MM.1S (cell line): ENCODE measurements around the gene AGAP1.

Experiments used
- DNase-seq: peaks from one replicate; pipeline ENCODE4 v3.0.0-alpha.2; 2015
- H2AFZ ChIP-seq: fragments of 300-600 bp; sonication (generic); 2 replicates; pipeline ENCODE4 v1.6.0; 2016; ENCODE audit warnings: antibody characterized with exemption, low read length
- H3F3A ChIP-seq: fragments of 300-600 bp; sonication (generic); 2 replicates; pipeline ENCODE4 v1.6.1; 2016; ENCODE audit warnings: mild to moderate bottlenecking, antibody characterized with exemption, low read length, moderate library complexity, mixed read lengths; ENCODE audit not compliant: insufficient read depth
- H3K27ac ChIP-seq: fragments of 300-600 bp; sonication (generic); 2 replicates; pipeline ENCODE4 v1.5.1; 2016; ENCODE audit warnings: mild to moderate bottlenecking, low read length
- H3K27me3 ChIP-seq: fragments of 300-600 bp; sonication (generic); replicated peaks from 2 replicates; pipeline ENCODE4 v1.6.0; 2016; ENCODE audit warnings: low read length; ENCODE audit not compliant: insufficient read depth
- H3K36me3 ChIP-seq: fragments of 300-600 bp; sonication (generic); replicated peaks from 2 replicates; pipeline ENCODE4 v1.6.1; 2016; ENCODE audit warnings: mild to moderate bottlenecking, low read length, mixed read lengths; ENCODE audit not compliant: insufficient read depth
- H3K4me1 ChIP-seq: fragments of 300-600 bp; sonication (generic); 2 replicates; pipeline ENCODE4 v1.6.1; 2016; ENCODE audit warnings: low read length, mixed read lengths
- H3K4me2 ChIP-seq: fragments of 300-600 bp; sonication (generic); 2 replicates; pipeline ENCODE4 v1.6.0; 2016; ENCODE audit warnings: low read depth, low read length
- H3K4me3 ChIP-seq: fragments of 300-600 bp; sonication (generic); 2 replicates; pipeline ENCODE4 v1.5.1; 2016; ENCODE audit warnings: low read length, mixed read lengths
- H3K79me2 ChIP-seq: fragments of 300-600 bp; sonication (generic); 2 replicates; pipeline ENCODE4 v1.6.1; 2016; ENCODE audit warnings: mixed run types, low read length, mixed read lengths
- H3K9ac ChIP-seq: fragments of 300-600 bp; sonication (generic); 2 replicates; pipeline ENCODE4 v1.6.1; 2016; ENCODE audit warnings: low read length, mixed read lengths
- H3K9me2 ChIP-seq: fragments of 300-600 bp; sonication (generic); replicated peaks from 2 replicates; pipeline ENCODE4 v1.6.1; 2016; ENCODE audit warnings: mild to moderate bottlenecking, low read length, mixed read lengths; ENCODE audit not compliant: insufficient read depth
- H3K9me3 ChIP-seq: fragments of 300-600 bp; sonication (generic); replicated peaks from 2 replicates; pipeline ENCODE4 v1.6.1; 2016; ENCODE audit warnings: mild to moderate bottlenecking, low read length, mixed read lengths; ENCODE audit not compliant: insufficient read depth
- H4K20me1 ChIP-seq: fragments of 300-600 bp; sonication (generic); 2 replicates; pipeline ENCODE4 v1.6.1; 2016; ENCODE audit warnings: mild to moderate bottlenecking, low read length, moderate library complexity, mixed read lengths; ENCODE audit not compliant: insufficient read depth
- EZH2 ChIP-seq: fragments of 300-600 bp; sonication (generic); optimal IDR thresholded peaks from 2 replicates; pipeline ENCODE3; 2017; ENCODE audit warnings: low read depth, mild to moderate bottlenecking, antibody characterized with exemption, low read length, mixed read lengths
- EZH2phosphoT487 ChIP-seq: fragments of 300-600 bp; sonication (generic); IDR thresholded peaks from 2 replicates; pipeline ENCODE4 v1.6.1; 2018; ENCODE audit warnings: antibody characterized with exemption, low read length
- TF ChIP-seq, protein P1 (sequence below): fragments of 300-600 bp; sonication (generic); IDR thresholded peaks from 2 replicates; pipeline ENCODE4 v1.5.1; 2016; ENCODE audit warnings: antibody characterized with exemption, low read length, mixed read lengths

Gene AGAP1

DNA sequence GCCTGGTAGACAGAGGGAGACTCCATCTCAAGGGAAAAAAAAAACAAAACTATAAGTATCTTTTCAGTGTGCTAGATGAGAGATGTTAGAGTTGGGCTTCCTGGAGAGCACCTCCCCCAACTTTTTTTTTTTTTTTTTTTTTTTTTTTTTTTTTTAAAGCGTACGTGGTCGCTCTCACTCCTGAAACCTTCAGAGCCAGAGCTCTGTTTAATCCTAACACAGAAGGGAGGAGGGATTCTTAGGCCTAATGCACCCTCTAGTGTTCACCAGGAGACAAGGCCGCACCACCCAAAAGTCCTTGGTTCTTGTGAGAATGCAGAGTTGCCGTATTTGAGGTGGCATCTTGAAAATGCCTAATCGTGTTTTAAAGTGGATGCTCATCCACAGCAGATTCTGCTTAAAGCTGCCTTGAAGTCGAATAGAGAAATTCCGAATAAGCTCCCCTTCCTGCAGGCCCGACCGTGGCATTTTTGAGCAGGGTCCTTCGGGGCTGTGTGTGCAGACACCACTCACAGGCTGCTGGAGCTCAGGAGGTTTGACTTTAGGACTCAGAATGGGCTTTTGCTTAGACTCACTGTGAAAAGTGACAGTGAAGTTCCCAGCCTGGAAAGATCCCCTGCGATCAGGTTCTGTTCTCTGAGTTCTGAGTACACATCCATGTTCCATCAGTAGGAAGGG lies 252.6 kb downstream of the AGAP1 start:
- Histone ChIP-seq H2AFZ (no peak overlapping the region), H3K27ac (no peak overlapping the region), H3K4me1 (no peaks in the 10 kb centered on the region), H3F3A (no peaks in the 10 kb centered on the region), H3K36me3 (no peaks in the 10 kb centered on the region), H4K20me1 (no peaks in the 10 kb centered on the region), H3K79me2 (no peaks in the 10 kb centered on the region), H3K4me3 (no peak overlapping the region), H3K9me2 (no peaks in the 10 kb centered on the region), H3K9ac (no peak overlapping the region), H3K27me3 (no peaks in the 10 kb centered on the region), H3K4me2 (no peak overlapping the region), H3K9me3 (no peaks in the 10 kb centered on the region)
- TF ChIP-seq EZH2phosphoT487, result no peak
- TF ChIP-seq, protein P1, sequence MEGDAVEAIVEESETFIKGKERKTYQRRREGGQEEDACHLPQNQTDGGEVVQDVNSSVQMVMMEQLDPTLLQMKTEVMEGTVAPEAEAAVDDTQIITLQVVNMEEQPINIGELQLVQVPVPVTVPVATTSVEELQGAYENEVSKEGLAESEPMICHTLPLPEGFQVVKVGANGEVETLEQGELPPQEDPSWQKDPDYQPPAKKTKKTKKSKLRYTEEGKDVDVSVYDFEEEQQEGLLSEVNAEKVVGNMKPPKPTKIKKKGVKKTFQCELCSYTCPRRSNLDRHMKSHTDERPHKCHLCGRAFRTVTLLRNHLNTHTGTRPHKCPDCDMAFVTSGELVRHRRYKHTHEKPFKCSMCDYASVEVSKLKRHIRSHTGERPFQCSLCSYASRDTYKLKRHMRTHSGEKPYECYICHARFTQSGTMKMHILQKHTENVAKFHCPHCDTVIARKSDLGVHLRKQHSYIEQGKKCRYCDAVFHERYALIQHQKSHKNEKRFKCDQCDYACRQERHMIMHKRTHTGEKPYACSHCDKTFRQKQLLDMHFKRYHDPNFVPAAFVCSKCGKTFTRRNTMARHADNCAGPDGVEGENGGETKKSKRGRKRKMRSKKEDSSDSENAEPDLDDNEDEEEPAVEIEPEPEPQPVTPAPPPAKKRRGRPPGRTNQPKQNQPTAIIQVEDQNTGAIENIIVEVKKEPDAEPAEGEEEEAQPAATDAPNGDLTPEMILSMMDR, result peak; percentile 53
- peak; percentile 83 for DNase-seq

DNA sequence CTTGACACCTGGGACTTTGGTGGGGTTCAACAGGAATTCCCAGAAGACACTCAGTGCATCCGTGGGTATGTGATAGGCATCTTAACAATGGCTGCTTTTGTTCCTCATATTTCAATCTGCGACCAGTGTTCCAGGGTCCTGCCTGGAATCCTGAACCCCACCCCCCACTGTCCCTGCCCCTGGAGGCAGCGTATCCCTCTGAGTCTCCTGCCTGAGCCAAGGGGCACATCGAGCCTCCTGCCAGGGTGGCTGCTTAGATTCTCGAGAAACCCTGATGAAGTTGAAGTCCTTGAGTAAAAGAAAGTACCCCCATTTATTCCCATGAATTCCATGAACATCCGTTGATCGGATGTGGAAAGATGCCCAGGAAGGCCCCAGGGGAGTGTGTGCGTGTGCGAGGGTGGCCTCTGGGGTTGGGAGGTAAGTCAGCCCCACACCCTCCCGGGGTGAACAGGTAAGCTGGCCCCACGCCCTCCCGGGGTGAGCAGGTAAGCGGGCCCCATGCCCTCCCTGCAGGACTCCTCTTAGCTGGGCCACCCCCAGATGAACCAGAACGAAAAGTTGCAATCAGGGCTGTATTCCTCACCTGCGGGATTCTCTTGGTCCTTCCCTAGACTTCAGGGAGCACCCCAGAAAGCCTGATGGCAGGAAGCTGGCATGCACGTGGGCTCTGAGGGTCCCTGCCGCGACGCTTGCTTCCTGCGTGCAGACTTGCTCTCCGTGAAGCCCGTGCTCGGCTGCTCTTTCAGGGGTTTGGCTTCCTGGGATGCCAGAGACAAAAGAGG lies 253.3 kb downstream of the AGAP1 start:
- Histone ChIP-seq H3K4me2 (no peak overlapping the region), H3K9me2 (no peaks in the 10 kb centered on the region), H3F3A (no peaks in the 10 kb centered on the region), H3K4me3 (no peak overlapping the region), H3K27ac (no peak overlapping the region), H3K79me2 (no peaks in the 10 kb centered on the region), H2AFZ (no peak overlapping the region), H3K9ac (no peak overlapping the region), H4K20me1 (no peaks in the 10 kb centered on the region), H3K9me3 (no peaks in the 10 kb centered on the region), H3K4me1 (no peaks in the 10 kb centered on the region), H3K36me3 (no peaks in the 10 kb centered on the region), H3K27me3 (no peaks in the 10 kb centered on the region)
- no peak for TF ChIP-seq EZH2
- TF ChIP-seq, protein P1, result no peak
- no peak for TF ChIP-seq EZH2phosphoT487
- no peak for DNase-seq

DNA sequence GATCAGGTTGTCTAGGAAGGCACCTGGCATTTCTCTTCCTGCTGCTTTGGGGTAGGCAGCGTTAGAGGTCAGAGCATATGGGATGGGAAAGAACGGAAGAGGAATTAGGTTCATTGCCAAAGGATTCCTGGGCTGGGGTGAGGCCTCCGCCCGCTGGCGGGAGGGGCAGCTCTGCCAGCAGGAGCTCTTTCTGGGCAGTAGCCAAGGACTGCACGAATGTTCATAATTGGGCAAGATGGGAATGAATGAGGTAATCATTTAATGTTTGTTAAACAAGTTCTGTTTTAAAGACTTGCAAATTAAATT lies 253.9 kb downstream of the AGAP1 start:
- no peak for DNase-seq

More for the DNA sequence above, 253.9 kb downstream of the AGAP1 start:
- no peak overlapping the region for H2AFZ ChIP-seq
- H3K4me3 ChIP-seq, result no peak overlapping the region
- no peaks in the 10 kb centered on the region for H3K9me2 ChIP-seq
- TF ChIP-seq, protein P1, result no peak
- TF ChIP-seq EZH2phosphoT487, result no peak
- no peaks in the 10 kb centered on the region for H3K79me2 ChIP-seq
- no peaks in the 10 kb centered on the region for H3K4me1 ChIP-seq
- H3F3A ChIP-seq, result no peaks in the 10 kb centered on the region
- no peak overlapping the region for H3K27ac ChIP-seq
- H4K20me1 ChIP-seq, result no peaks in the 10 kb centered on the region
- no peak overlapping the region for H3K9ac ChIP-seq
- H3K27me3 ChIP-seq, result no peaks in the 10 kb centered on the region
- H3K36me3 ChIP-seq, result no peaks in the 10 kb centered on the region
- H3K9me3 ChIP-seq, result no peaks in the 10 kb centered on the region
- H3K4me2 ChIP-seq, result no peak overlapping the region
